ENCODE results near the gene GABRG3. TPM values are rescaled to one million over a fixed set of nuclear protein-coding genes. Genes with fewer than 3 reads are reported as not detected.

Gene GABRG3
- total and polyA plus RNA-seq, 2 of the 4 experiments (the other 2 are of a cell fraction), result not detected

DNA sequence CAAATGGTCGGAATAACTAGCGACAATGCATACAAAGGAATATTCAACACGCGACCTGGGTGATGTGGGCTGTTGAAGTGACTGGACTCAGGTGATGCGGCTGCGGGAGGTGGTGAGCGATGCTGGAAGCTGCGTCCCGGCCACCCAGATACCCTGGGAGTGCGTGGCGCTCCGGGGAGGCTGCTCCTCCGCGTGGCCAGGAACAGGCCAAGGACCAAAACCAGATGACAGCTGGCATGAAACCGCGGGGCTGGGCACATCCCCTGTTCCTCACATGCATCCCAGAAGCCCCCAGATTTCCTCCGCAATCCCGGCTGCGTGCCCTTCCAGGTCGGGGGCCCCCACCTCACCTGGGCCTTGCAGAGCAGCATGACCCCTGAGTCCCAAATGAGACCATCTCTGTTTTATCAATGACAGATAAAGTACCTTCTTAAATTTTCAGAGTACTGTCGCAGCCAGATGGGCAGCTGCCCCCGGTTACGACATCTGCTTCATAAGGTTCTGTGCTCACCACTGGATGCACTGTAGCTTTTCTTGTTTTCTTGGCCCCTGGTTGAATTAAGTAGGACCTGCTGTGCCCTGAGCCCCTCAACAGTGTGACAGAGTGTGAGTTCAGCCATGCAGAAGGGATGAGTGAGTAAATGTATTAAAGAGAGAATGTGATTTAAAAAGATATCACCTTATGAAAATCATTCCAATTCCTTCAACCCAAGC is 278.2 kb downstream of the GABRG3 start:
- H2AK5ac ChIP-seq (ENCODE audit: low read depth, low read length), result no peak overlapping the region
- H3K4ac ChIP-seq (ENCODE audit: low read depth, low read length), result no peak overlapping the region
- no peak overlapping the region for H4K8ac ChIP-seq (ENCODE audit: low read depth in 2 of 2, low read length in 2 of 2)
- H2BK15ac ChIP-seq (ENCODE audit: low read depth, low read length), result no peak overlapping the region
- H3K9me1 ChIP-seq (ENCODE audit: insufficient read depth, low read length), result no peaks in the 10 kb centered on the region
- TF ChIP-seq RFX5 (IDR thresholded peaks at IDR 0.05; ENCODE audit: low read depth, low read length), result no peak
- no peak for TF ChIP-seq NFE2L2 (IDR thresholded peaks at IDR 0.05; ENCODE audit: low read depth, low read length)
- no peak for TF ChIP-seq MAZ (IDR thresholded peaks at IDR 0.05; ENCODE audit: borderline replicate concordance, low read depth, low read length)
- TF ChIP-seq RAD21 (IDR thresholded peaks at IDR 0.05; ENCODE audit: low read length), result no peak
- no peak for TF ChIP-seq CEBPB (IDR thresholded peaks at IDR 0.05; ENCODE audit: low read depth, low read length)
- TF ChIP-seq POLR2A (IDR thresholded peaks at IDR 0.05; ENCODE audit: low read depth, low read length), result no peak
- TF ChIP-seq BHLHE40 (IDR thresholded peaks at IDR 0.05; ENCODE audit: low read depth, low read length), result no peak
- no peak for TF ChIP-seq RCOR1 (IDR thresholded peaks at IDR 0.05; ENCODE audit: insufficient replicate concordance, low read length)
- TF ChIP-seq, protein P1, sequence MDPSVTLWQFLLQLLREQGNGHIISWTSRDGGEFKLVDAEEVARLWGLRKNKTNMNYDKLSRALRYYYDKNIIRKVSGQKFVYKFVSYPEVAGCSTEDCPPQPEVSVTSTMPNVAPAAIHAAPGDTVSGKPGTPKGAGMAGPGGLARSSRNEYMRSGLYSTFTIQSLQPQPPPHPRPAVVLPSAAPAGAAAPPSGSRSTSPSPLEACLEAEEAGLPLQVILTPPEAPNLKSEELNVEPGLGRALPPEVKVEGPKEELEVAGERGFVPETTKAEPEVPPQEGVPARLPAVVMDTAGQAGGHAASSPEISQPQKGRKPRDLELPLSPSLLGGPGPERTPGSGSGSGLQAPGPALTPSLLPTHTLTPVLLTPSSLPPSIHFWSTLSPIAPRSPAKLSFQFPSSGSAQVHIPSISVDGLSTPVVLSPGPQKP (IDR thresholded peaks at IDR 0.05; ENCODE audit: borderline replicate concordance, low read depth, low read length), result no peak
- no peak for TF ChIP-seq SMC3 (IDR thresholded peaks at IDR 0.05; ENCODE audit: low read depth, low read length)
- TF ChIP-seq, protein P2, sequence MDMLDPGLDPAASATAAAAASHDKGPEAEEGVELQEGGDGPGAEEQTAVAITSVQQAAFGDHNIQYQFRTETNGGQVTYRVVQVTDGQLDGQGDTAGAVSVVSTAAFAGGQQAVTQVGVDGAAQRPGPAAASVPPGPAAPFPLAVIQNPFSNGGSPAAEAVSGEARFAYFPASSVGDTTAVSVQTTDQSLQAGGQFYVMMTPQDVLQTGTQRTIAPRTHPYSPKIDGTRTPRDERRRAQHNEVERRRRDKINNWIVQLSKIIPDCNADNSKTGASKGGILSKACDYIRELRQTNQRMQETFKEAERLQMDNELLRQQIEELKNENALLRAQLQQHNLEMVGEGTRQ (IDR thresholded peaks at IDR 0.05; ENCODE audit: low read depth, low read length), result no peak
- TF ChIP-seq CHD1 (IDR thresholded peaks at IDR 0.05; ENCODE audit: low read depth, low read length), result no peak
- no peaks in the 10 kb centered on the region for H3K4me1 ChIP-seq (ENCODE audit: control insufficient read depth, insufficient read depth, low read length)
- no peak overlapping the region for H2BK120ac ChIP-seq (ENCODE audit: low read depth, low read length)
- no peak overlapping the region for H3K56ac ChIP-seq (ENCODE audit: extremely low read depth, insufficient read depth, low read length)
- WGBS, 2 experiments (ENCODE audit: extremely low coverage in 2 of 2, insufficient read length in 1 of 2), result 85% methylated on average over 13 of the region's 23 CpGs; no CpG with 5 or more reads in 1 of the 2 experiments
- H3K4me2 ChIP-seq (ENCODE audit: low read depth, low read length), result no peak overlapping the region
- in situ Hi-C loops (cut with MboI; ENCODE audit: low sequenced_read_pairs) (no loop called here), dilution Hi-C loops (cut with HindIII; ENCODE audit: low sequenced_read_pairs, unreplicated experiment) (no loop called here), intact Hi-C loops (cut with micrococcal nuclease) (no loop called here)
- no peak for ATAC-seq (ENCODE audit: low read depth)
- H3K9me3 ChIP-seq (ENCODE audit: control insufficient read depth, insufficient read depth, low read length), result peaks cover 36% of the 10 kb centered on the region
- no peak overlapping the region for H3K4me3 ChIP-seq (ENCODE audit: insufficient read depth, low read depth, low read length)
- DNase-seq, result no peak
- no peaks in the 10 kb centered on the region for H3K27me3 ChIP-seq (ENCODE audit: control insufficient read depth, insufficient read depth, low read length)
- H3K18ac ChIP-seq (ENCODE audit: low read depth, low read length), result no peak overlapping the region
- no peak overlapping the region for H2AFZ ChIP-seq (replicated peaks; ENCODE audit: low read length, poor library complexity)
- H3K9ac ChIP-seq (ENCODE audit: low read depth, low read length), result no peak overlapping the region
- H2BK5ac ChIP-seq (ENCODE audit: low read depth, low read length, poor library complexity, severe bottlenecking), result no peak overlapping the region
- H3K36me3 ChIP-seq (ENCODE audit: control insufficient read depth, insufficient read depth, low read length), result no peaks in the 10 kb centered on the region
- no TSS peak for BruUV-seq (replicated peaks)
- H2BK20ac ChIP-seq (ENCODE audit: low read depth, low read length), result no peak overlapping the region
- no peak overlapping the region for H3K27ac ChIP-seq (ENCODE audit: insufficient read depth, low read length)
- H3K23ac ChIP-seq (ENCODE audit: low read depth, low read length), result no peak overlapping the region
- H3K14ac ChIP-seq (replicated peaks; ENCODE audit: low read depth, low read length), result no peak overlapping the region
- no peaks in the 10 kb centered on the region for H3K79me1 ChIP-seq (ENCODE audit: low read depth in 1 of 2, low read length in 2 of 2)
- no peak overlapping the region for H4K91ac ChIP-seq (ENCODE audit: insufficient read depth, low read depth, low read length)
- ChIA-PET POLR2A (ENCODE audit: unreplicated experiment) (no interaction called here), CTCF (no interaction called here)
- H2AK9ac ChIP-seq (replicated peaks; ENCODE audit: low read depth, low read length, poor library complexity), result no peak overlapping the region
- H4K5ac ChIP-seq (ENCODE audit: low read depth, low read length), result no peak overlapping the region
- H4K20me1 ChIP-seq (ENCODE audit: insufficient read depth, low read length), result no peaks in the 10 kb centered on the region

Data from IMR-90 (cell line).